Heart left ventricle (tissue), 16 donors: ENCODE data around the gene SMIM14. TPM values are rescaled to one million over a fixed set of nuclear protein-coding genes. Genes with fewer than 3 reads are reported as not detected.

ENCODE experiments used
- ATAC-seq, 4 donors: fragments of 200-7000 bp; cut with Tn5 transposase; one replicate each; pipeline ENCODE4 v1.9.1; 2020 to 2022; ENCODE audit warnings: moderate library complexity in 4 of 4, mild to moderate bottlenecking in 3 of 4, moderate number of reproducible peaks in 1 of 4
- DNase-seq, 5 donors: peaks; one replicate each; pipeline ENCODE4 v3.0.0-alpha.2; 2020
- H3K27ac ChIP-seq, 12 donors: fragments of 200-600 bp; sonication (generic) in 4 of 12; one replicate each; pipeline versions ENCODE4 v1.5.0 to v1.8.0; 2016 to 2022; ENCODE audit warnings: mild to moderate bottlenecking in 2 of 12
- H3K27me3 ChIP-seq, 9 donors: fragments of 200-600 bp; sonication (generic) in 2 of 9; one replicate each; pipeline versions ENCODE4 v1.5.1 to v1.8.0; 2016 to 2022; ENCODE audit warnings: mild to moderate bottlenecking in 3 of 9
- H3K36me3 ChIP-seq, 9 donors: fragments of 200-600 bp; sonication (generic) in 2 of 9; one replicate each; pipeline versions ENCODE4 v1.5.0 to v1.8.0; 2018 to 2022; ENCODE audit warnings: mild to moderate bottlenecking in 2 of 9
- H3K4me1 ChIP-seq, 12 donors: fragments of 200-600 bp; sonication (generic) in 4 of 12; one replicate each; pipeline versions ENCODE4 v1.5.0 to v1.8.0; 2016 to 2022; ENCODE audit warnings: mild to moderate bottlenecking in 3 of 12
- H3K4me3 ChIP-seq, 12 donors: fragments of 200-600 bp; sonication (generic) in 4 of 12; one replicate each; pipeline versions ENCODE4 v1.5.0 to v1.8.0; 2017 to 2022; ENCODE audit warnings: mild to moderate bottlenecking in 9 of 12, moderate library complexity in 4 of 12
- H3K9me3 ChIP-seq, 12 donors: fragments of 200-600 bp; sonication (generic) in 4 of 12; one replicate each; pipeline versions ENCODE4 v1.5.0 to v1.8.0; 2016 to 2022; ENCODE audit warnings: mild to moderate bottlenecking in 1 of 12
- CTCF ChIP-seq, 12 donors: fragments of 200-600 bp; sonication (generic) in 4 of 12; IDR thresholded peaks; one replicate each; pipeline versions ENCODE4 v1.5.0 to v1.8.0; 2018 to 2022; ENCODE audit warnings: antibody characterized with exemption in 12 of 12, mild to moderate bottlenecking in 5 of 12
- POLR2A ChIP-seq, 2 donors: fragments of 450-650 bp; IDR thresholded peaks; one replicate each; pipeline ENCODE4 v1.6.1; 2017; ENCODE audit warnings: antibody characterized with exemption in 2 of 2, mild to moderate bottlenecking in 2 of 2, moderate library complexity in 2 of 2
- WGBS, 4 donors: extraction: QIAGEN DNeasy Blood & Tissue Kit in 2 of 4; methylation state at CpG; one replicate each; pipeline versions ENCODE4 v1.1.5 to v1.1.7; 2013 to 2018; 5-methylcytosine and 5-hydroxymethylcytosine counted together
- intact Hi-C, 10 donors: fragments of 100-400 bp; cut with DNase I; formaldehyde crosslinking; loops; one replicate each; pipeline versions ENCODE4 v1.11.1 to v1.14.2; 2022
- polyA plus RNA-seq, 2 donors: library from polyadenylated mRNA; stranded (reverse); fragments of 200-250 nt; gene quantifications; one replicate each; pipeline ENCODE4 v1.2.3, GENCODE V29; 2013
- total RNA-seq, 9 donors: library from RNA; depleted of rRNA in 2 of 9; stranded (reverse); fragments of >200 nt in 2 of 9; fragmentation: NEBNext Ultra II Directional in 3 of 9; extraction: Animal tissue kit (Norgen Biotek cat#: 25700) in 3 of 9; gene quantifications; one replicate each; pipeline versions ENCODE4 v1.1.0 to v1.2.4, GENCODE V29; 2016 to 2023
- donor health status: ischemic (EF 13 %, LVEDD 7.1; RV severe dilation, severe dysfunction).
- donor health status: healthy with polysubstance abuse.
- donor health status: DM: no; HTN: yes; CAD: no.
- donor health status: DM: no; HTN: no; CAD: no.
- donor health status: ischemic (EF 25% LVEDD 6.9; RV normal size, moderate dysfunction).
- donor health status: ischemic (EF 25% LVEDD 5.7; RV mildly dilated, moderate dysfunction).
- donor health status: healthy.
- donor health status: DM: yes; HTN: yes; CAD: no.
- donor health status: ischemic (EF 35%, LVEDD 5.7; RV mildly dilated, moderate dysfunction).
- donor health status: nonischemic (EF 11% LVEDD 7.7; RV severe dilation, severe dysfunction).
- donor health status: DM: yes; HTN: yes; CAD: no.
- donor health status: PGD.
- donor health status: ischemic (EF 29% LVEDD 5.4; RV normal size, mild dysfunction).
- donor health status: nonischemic (EF 23%, LVEDD 6.1; RV moderate dilation, normal function).

SMIM14 gene
- total and polyA plus RNA-seq, 11 donors, result 3.0 to 24.8 (median 11.8) TPM

GRCh38 chr4:39526765-39527295 is 111.8 kb downstream of the SMIM14 start:
- Histone ChIP-seq H3K27me3 (no peaks in the 10 kb centered on the region), H3K27ac (peak overlapping the region; percentile 87 to 97 (median 95)), H3K36me3 (peaks cover 0 to 10% (median 0%) of the 10 kb centered on the region in 9 donors), H3K4me3 (peak overlapping the region; percentile 54 to 97 (median 76)), H3K9me3 (peaks cover 0 to 6% (median 0%) of the 10 kb centered on the region in 12 donors), H3K4me1 (peaks cover 0 to 36% (median 17%) of the 10 kb centered on the region in 12 donors)
- no peak for DNase-seq
- WGBS, 4 donors, result 0 to 1% (median 0%) methylated on average over 21 to 33 of the region's 33 CpGs
- no peak for TF ChIP-seq CTCF (IDR thresholded peaks at IDR 0.05)
- no peak for TF ChIP-seq POLR2A (IDR thresholded peaks at IDR 0.05)
- no peak for ATAC-seq
- intact Hi-C loops, result loop anchor here (1.0 to 10.0 kb wide), 13 partner anchors 68 to 528 kb away; partner anchors contain the start of genes SMIM14 (in 8 of the 10), PDS5A (in 6 of the 10), LIAS (in 3 of the 10) and RPL9 (in 3 of the 10)

GRCh38 chr4:39525822-39526690 is 112.6 kb downstream of the SMIM14 start:
- Histone ChIP-seq H3K4me3 (peak overlapping the region; percentile 54 to 97 (median 76)), H3K27me3 (no peaks in the 10 kb centered on the region), H3K27ac (peak overlapping the region; percentile 87 to 97 (median 95)), H3K4me1 (peaks cover 0 to 36% (median 17%) of the 10 kb centered on the region in 12 donors), H3K9me3 (peaks cover 0 to 6% (median 0%) of the 10 kb centered on the region in 12 donors), H3K36me3 (peaks cover 0 to 4% (median 0%) of the 10 kb centered on the region in 9 donors)
- TF ChIP-seq POLR2A (IDR thresholded peaks at IDR 0.05) (no peak), CTCF (IDR thresholded peaks at IDR 0.05) (no peak)
- intact Hi-C loops, result loop anchor here (2.0 to 10.0 kb wide), 11 partner anchors 67 to 529 kb away; partner anchors contain the start of genes SMIM14 (in 8 of the 10), PDS5A (in 6 of the 10), LIAS (in 3 of the 10) and RPL9 (in 3 of the 10)
- ATAC-seq, result no peak
- 26 to 30% (median 28%) methylated on average over 9 of the region's 9 CpGs for WGBS, 4 donors
- no peak for DNase-seq

DNA sequence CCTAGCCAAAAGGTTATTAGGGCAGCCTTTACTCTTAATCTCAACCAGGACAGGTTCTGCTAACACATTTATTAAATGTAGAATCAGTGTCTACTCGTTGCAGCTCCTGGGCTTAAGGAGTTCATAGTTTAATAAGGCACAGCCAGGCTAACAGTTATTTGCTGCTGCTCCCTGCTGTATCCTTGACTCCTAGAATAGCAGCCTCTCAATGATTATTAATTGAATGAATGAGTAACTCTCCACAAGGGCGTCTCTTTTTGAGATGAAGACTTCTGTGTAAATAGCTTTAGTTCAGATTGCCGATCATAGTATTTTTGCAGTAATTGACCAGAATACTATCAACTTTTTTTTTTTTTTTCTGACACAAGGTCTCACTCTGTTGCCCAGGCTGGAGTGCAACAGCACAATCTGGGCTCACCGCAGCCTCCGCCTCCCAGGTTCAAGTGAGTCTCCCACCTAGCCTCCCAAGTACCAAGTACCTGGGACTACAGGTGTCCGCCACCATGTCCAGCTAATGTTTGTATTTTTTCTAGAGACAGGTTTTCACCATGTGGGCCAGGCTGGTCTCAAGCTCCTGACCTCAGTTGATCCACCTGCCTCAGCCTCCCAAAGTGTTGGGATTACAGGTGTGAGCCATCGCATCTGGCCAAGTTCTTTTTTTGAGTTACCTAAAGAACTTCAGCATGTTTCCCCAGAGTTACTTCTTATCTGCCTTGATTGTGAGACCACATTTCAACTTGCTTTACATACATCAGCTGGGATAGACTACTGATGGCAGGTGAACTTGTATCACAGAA is 114.3 kb downstream of the SMIM14 start:
- WGBS, 4 donors, result 84 to 92% (median 89%) methylated on average over 7 of the region's 7 CpGs
- H3K27me3 ChIP-seq, result no peaks in the 10 kb centered on the region
- no peak for DNase-seq
- H3K9me3 ChIP-seq, result no peaks in the 10 kb centered on the region
- ATAC-seq, result no peak
- intact Hi-C loops, result loop anchor here in 3 of 10 donors (10.0 kb wide), 3 partner anchors 70 to 530 kb away; partner anchors contain the start of genes PDS5A (in 2 of the 3), LIAS (in 1 of the 3), N4BP2 (in 1 of the 3) and RPL9 (in 1 of the 3)
- H3K4me1 ChIP-seq, result peaks cover 0 to 31% (median 16%) of the 10 kb centered on the region in 12 donors
- peaks cover 0 to 13% (median 8%) of the 10 kb centered on the region in 9 donors for H3K36me3 ChIP-seq
- no peak overlapping the region for H3K4me3 ChIP-seq
- no peak overlapping the region for H3K27ac ChIP-seq
- no peak for TF ChIP-seq CTCF (IDR thresholded peaks at IDR 0.05)
- no peak for TF ChIP-seq POLR2A (IDR thresholded peaks at IDR 0.05)
